ENCODE data around the gene DUOX2.

DUOX2 gene

DNA sequence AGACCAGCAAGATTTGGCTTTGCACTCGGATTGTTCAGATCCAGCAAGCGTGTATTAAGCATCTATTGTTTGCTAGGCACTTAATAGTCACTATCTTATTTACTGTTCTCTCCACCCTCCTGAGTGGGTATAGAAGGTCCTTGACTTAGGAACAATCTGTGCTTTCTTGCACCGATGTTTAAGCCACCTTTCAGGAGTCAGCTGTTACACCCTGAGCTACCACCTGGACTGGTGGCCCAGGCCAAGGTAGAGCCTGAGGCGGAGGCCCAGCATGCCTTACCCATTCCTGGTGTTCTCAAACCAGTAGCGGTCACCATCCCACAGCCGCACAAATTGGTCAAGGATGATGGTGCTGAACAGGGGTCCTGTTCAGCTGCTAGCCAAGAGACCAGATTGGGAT, 25.8 kb upstream of the DUOX2 start:
- no peaks in the 10 kb centered on the region; the same call in 1 of the 2 replicates for H3K4me1 ChIP-seq (ENCODE audit: control insufficient read depth, insufficient read depth, low read length)
- POLR2A ChIA-PET = no interaction called here
- no peaks in the 10 kb centered on the region for H3K36me3 ChIP-seq (ENCODE audit: control insufficient read depth in 2 of 2, insufficient read depth in 1 of 2, low read length in 2 of 2)
- H3K27ac ChIP-seq (ENCODE audit: extremely low read depth, low read depth, low read length) = no peak overlapping the region
- TF ChIP-seq, protein P1, sequence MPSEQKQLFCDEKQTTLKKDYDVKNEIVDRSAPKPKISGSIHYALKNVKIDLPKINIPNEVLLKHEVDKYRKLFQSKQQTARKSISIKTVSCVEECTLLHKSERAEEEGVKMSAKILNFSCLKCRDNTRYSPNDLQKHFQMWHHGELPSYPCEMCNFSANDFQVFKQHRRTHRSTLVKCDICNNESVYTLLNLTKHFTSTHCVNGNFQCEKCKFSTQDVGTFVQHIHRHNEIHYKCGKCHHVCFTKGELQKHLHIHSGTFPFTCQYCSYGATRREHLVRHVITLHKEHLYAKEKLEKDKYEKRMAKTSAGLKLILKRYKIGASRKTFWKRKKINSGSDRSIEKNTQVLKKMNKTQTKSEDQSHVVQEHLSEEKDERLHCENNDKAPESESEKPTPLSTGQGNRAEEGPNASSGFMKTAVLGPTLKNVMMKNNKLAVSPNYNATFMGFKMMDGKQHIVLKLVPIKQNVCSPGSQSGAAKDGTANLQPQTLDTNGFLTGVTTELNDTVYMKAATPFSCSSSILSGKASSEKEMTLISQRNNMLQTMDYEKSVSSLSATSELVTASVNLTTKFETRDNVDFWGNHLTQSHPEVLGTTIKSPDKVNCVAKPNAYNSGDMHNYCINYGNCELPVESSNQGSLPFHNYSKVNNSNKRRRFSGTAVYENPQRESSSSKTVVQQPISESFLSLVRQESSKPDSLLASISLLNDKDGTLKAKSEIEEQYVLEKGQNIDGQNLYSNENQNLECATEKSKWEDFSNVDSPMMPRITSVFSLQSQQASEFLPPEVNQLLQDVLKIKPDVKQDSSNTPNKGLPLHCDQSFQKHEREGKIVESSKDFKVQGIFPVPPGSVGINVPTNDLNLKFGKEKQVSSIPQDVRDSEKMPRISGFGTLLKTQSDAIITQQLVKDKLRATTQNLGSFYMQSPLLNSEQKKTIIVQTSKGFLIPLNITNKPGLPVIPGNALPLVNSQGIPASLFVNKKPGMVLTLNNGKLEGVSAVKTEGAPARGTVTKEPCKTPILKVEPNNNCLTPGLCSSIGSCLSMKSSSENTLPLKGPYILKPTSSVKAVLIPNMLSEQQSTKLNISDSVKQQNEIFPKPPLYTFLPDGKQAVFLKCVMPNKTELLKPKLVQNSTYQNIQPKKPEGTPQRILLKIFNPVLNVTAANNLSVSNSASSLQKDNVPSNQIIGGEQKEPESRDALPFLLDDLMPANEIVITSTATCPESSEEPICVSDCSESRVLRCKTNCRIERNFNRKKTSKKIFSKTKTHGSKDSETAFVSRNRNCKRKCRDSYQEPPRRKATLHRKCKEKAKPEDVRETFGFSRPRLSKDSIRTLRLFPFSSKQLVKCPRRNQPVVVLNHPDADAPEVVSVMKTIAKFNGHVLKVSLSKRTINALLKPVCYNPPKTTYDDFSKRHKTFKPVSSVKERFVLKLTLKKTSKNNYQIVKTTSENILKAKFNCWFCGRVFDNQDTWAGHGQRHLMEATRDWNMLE (tag by site-specific recombination; conservative IDR thresholded peaks at IDR 0.05; ENCODE audit: low read depth) = no peak
- TF ChIP-seq ZNF549 (tag by site-specific recombination; IDR thresholded peaks at IDR 0.05) (no peak), ZNF791 (tag by site-specific recombination; IDR thresholded peaks at IDR 0.05) (no peak), ZNF561 (tag by site-specific recombination; IDR thresholded peaks at IDR 0.05; ENCODE audit: borderline replicate concordance) (no peak), ZNF843 (tag by site-specific recombination; IDR thresholded peaks at IDR 0.05) (no peak), ZNF529 (tag by site-specific recombination; IDR thresholded peaks at IDR 0.05; ENCODE audit: insufficient replicate concordance) (no peak), ZNF776 (tag by site-specific recombination; IDR thresholded peaks at IDR 0.05; ENCODE audit: borderline replicate concordance) (no peak), KLF7 (tag by site-specific recombination; IDR thresholded peaks at IDR 0.05; ENCODE audit: borderline replicate concordance) (no peak)
- no peaks in the 10 kb centered on the region for H3K9me3 ChIP-seq (ENCODE audit: control insufficient read depth, insufficient read depth, low read depth, low read length)
- CTCF ChIA-PET = interaction anchor here (0.6 to 1.6 kb wide), 3 partner anchors 13 to 287 kb away, joined by 3 to 9 read pairs (median 4); no protein-coding TSS in a partner anchor
- H3K4me3 ChIP-seq (ENCODE audit: low read depth, low read length) = no peak overlapping the region

DNA sequence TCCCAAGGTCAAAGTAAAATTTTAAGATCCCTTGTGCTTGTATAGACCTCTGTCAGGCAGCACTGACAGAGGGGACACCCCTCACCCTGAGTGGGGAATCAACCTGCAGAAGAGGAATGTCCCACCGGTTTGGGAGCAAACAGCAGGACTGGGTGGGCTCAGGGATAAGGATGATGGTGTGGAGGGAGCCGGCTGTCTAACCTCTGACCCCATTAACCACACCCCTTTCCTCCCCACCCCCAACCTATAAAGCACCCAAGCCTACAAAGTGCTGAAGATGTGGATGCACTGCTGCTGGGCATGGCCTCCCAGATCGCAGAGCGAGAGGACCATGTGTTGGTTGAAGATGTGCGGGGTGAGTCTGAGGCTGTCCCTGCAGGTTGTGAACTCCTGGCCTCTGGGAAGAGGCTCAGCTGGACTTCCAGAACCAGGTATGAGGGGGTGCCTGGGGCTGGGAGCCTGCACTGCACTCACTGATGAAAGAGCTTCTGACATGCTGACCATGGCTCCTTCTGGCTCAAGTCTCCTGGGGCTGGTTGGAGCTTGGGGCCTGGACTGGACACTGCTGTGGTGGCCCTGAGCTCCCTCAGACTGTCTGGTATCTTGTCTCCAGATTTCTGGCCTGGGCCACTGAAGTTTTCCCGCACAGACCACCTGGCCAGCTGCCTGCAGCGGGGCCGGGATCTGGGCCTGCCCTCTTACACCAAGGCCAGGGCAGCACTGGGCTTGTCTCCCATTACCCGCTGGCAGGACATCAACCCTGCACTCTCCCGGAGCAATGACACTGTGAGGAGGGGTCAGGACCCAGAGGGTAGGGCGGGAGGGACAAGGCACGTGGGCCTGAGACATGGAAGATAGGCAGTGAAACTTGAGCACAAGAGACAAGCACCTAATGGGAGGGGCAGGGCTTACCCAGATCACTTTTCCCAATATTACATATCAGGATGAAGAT, 25.1 kb upstream of the DUOX2 start:
- CTCF ChIA-PET = interaction anchor here (0.6 to 1.6 kb wide), 3 partner anchors 12 to 287 kb away, joined by 3 to 9 read pairs (median 4); no protein-coding TSS in a partner anchor
- no peak overlapping the region for H3K4me3 ChIP-seq (ENCODE audit: low read depth, low read length)
- POLR2A ChIA-PET = no interaction called here
- no peaks in the 10 kb centered on the region for H3K36me3 ChIP-seq (ENCODE audit: control insufficient read depth in 2 of 2, insufficient read depth in 1 of 2, low read length in 2 of 2)
- no peak overlapping the region for H3K27ac ChIP-seq (ENCODE audit: extremely low read depth, low read depth, low read length)
- TF ChIP-seq MYNN (tag by site-specific recombination; IDR thresholded peaks at IDR 0.05; ENCODE audit: borderline replicate concordance) = no peak
- TF ChIP-seq HOXC10 (CRISPR knock-in tag; IDR thresholded peaks at IDR 0.05) = no peak
- no peak for TF ChIP-seq ZNF169 (tag by site-specific recombination; IDR thresholded peaks at IDR 0.05)
- TF ChIP-seq ZNF138 (tag by site-specific recombination; IDR thresholded peaks at IDR 0.05; ENCODE audit: borderline replicate concordance) = no peak
- TF ChIP-seq ZNF221 (tag by site-specific recombination; IDR thresholded peaks at IDR 0.05; ENCODE audit: borderline replicate concordance) = no peak
- H3K9me3 ChIP-seq (ENCODE audit: control insufficient read depth, insufficient read depth, low read depth, low read length) = no peaks in the 10 kb centered on the region
- no peaks in the 10 kb centered on the region; the same call in 1 of the 2 replicates for H3K4me1 ChIP-seq (ENCODE audit: control insufficient read depth, insufficient read depth, low read length)

- H3K4me1 ChIP-seq (ENCODE audit: control insufficient read depth, insufficient read depth, low read length) = no peaks in the 10 kb centered on the region; the same call in 1 of the 2 replicates
- peak; percentile 79 for TF ChIP-seq ZSCAN4 (tag by site-specific recombination; IDR thresholded peaks at IDR 0.05)
- TF ChIP-seq ZNF514 (tag by site-specific recombination; IDR thresholded peaks at IDR 0.05) = no peak
- TF ChIP-seq ZNF391 (tag by site-specific recombination; IDR thresholded peaks at IDR 0.05; ENCODE audit: borderline replicate concordance, low read depth) = no peak
- TF ChIP-seq ZBTB17 (tag by site-specific recombination; IDR thresholded peaks at IDR 0.05) = no peak
- ChIA-PET CTCF (interaction anchor here (0.7 kb wide), 1 partner anchor 26 kb away, joined by 3 read pairs; no protein-coding TSS in a partner anchor), POLR2A (no interaction called here)
- H3K4me3 ChIP-seq (ENCODE audit: low read depth, low read length) = no peak overlapping the region
- no peaks in the 10 kb centered on the region for H3K36me3 ChIP-seq (ENCODE audit: control insufficient read depth in 2 of 2, insufficient read depth in 1 of 2, low read length in 2 of 2)
- H3K27ac ChIP-seq (ENCODE audit: extremely low read depth, low read depth, low read length) = no peak overlapping the region
- H3K9me3 ChIP-seq (ENCODE audit: control insufficient read depth, insufficient read depth, low read depth, low read length) = no peaks in the 10 kb centered on the region
These were observed 23.7 kb upstream of the DUOX2 start for GRCh38 chr15:45137703-45138102.

All from HEK293 (cell line).